ENCODE measurements around the gene ZNF831.

ZNF831 gene

GRCh38 chr20:59217794-59218280 lies 54.2 kb downstream of the ZNF831 start:
- no peaks in the 10 kb centered on the region for H3K4me1 ChIP-seq (ENCODE audit: insufficient read depth, low read length)
- H3K4me3 ChIP-seq (ENCODE audit: low read depth in 1 of 2, low read length in 2 of 2): no peak overlapping the region

GRCh38 chr20:59219211-59219610 lies 55.6 kb downstream of the ZNF831 start:
- Histone ChIP-seq H3K9ac (ENCODE audit: low read depth, low read length) (no peak overlapping the region), H3K27ac (ENCODE audit: low read length) (no peak overlapping the region), H3K4me3 (ENCODE audit: low read depth in 1 of 2, low read length in 2 of 2) (no peak overlapping the region), H3K79me2 (ENCODE audit: insufficient read depth, low read length) (no peaks in the 10 kb centered on the region), H3K4me2 (ENCODE audit: insufficient read depth, low read length) (no peak overlapping the region), H4K20me1 (ENCODE audit: insufficient read depth, low read length) (0 out of 2 replicates have a peak, but pooled peaks cover 6% of the 10 kb centered on the region), H2AFZ (ENCODE audit: low read depth, low read length) (no peak overlapping the region), H3K36me3 (ENCODE audit: insufficient read depth, low read length) (no peaks in the 10 kb centered on the region), H3K27me3 (ENCODE audit: insufficient read depth, low read length, poor library complexity) (peaks cover 26% of the 10 kb centered on the region), H3K4me1 (ENCODE audit: insufficient read depth, low read length) (no peaks in the 10 kb centered on the region), H3K9me3 (ENCODE audit: insufficient read depth, low read length, severe bottlenecking) (no peaks in the 10 kb centered on the region)
- no peak for ATAC-seq (ENCODE audit: insufficient read depth, low read depth)
- no peak for DNase-seq
- TF ChIP-seq CTCF (IDR thresholded peaks at IDR 0.05; ENCODE audit: borderline replicate concordance, extremely low read depth, low read length, poor library complexity, severe bottlenecking) (no peak), EZH2 (IDR thresholded peaks at IDR 0.05; ENCODE audit: borderline replicate concordance, low read depth, low read length, severe bottlenecking) (no peak)

More at GRCh38 chr20:59217794-59218280, 54.2 kb downstream of the ZNF831 start:
- no peaks in the 10 kb centered on the region for H3K36me3 ChIP-seq (ENCODE audit: insufficient read depth, low read length)
- no peak overlapping the region for H3K27ac ChIP-seq (ENCODE audit: low read length)
- H2AFZ ChIP-seq (ENCODE audit: low read depth, low read length): no peak overlapping the region
- no peak for ATAC-seq (ENCODE audit: insufficient read depth, low read depth)
- no peak for DNase-seq
- TF ChIP-seq CTCF (IDR thresholded peaks at IDR 0.05; ENCODE audit: borderline replicate concordance, extremely low read depth, low read length, poor library complexity, severe bottlenecking): no peak
- TF ChIP-seq EZH2 (IDR thresholded peaks at IDR 0.05; ENCODE audit: borderline replicate concordance, low read depth, low read length, severe bottlenecking): no peak
- no peak overlapping the region for H3K4me2 ChIP-seq (ENCODE audit: insufficient read depth, low read length)
- peaks cover 26% of the 10 kb centered on the region for H3K27me3 ChIP-seq (ENCODE audit: insufficient read depth, low read length, poor library complexity)
- 0 out of 2 replicates have a peak, but pooled peaks cover 5% of the 10 kb centered on the region for H4K20me1 ChIP-seq (ENCODE audit: insufficient read depth, low read length)
- H3K79me2 ChIP-seq (ENCODE audit: insufficient read depth, low read length): no peaks in the 10 kb centered on the region
- no peak overlapping the region for H3K9ac ChIP-seq (ENCODE audit: low read depth, low read length)
- H3K9me3 ChIP-seq (ENCODE audit: insufficient read depth, low read length, severe bottlenecking): no peaks in the 10 kb centered on the region

GRCh38 chr20:59220161-59220560 lies 56.5 kb downstream of the ZNF831 start:
- H3K9ac ChIP-seq (ENCODE audit: low read depth, low read length): no peak overlapping the region
- no peaks in the 10 kb centered on the region for H3K4me1 ChIP-seq (ENCODE audit: insufficient read depth, low read length)
- no peaks in the 10 kb centered on the region for H3K9me3 ChIP-seq (ENCODE audit: insufficient read depth, low read length, severe bottlenecking)
- no peaks in the 10 kb centered on the region for H3K36me3 ChIP-seq (ENCODE audit: insufficient read depth, low read length)
- no peak overlapping the region for H3K4me2 ChIP-seq (ENCODE audit: insufficient read depth, low read length)
- peaks cover 30% of the 10 kb centered on the region for H3K27me3 ChIP-seq (ENCODE audit: insufficient read depth, low read length, poor library complexity)
- ATAC-seq (ENCODE audit: insufficient read depth, low read depth): no peak
- no peaks in the 10 kb centered on the region for H3K79me2 ChIP-seq (ENCODE audit: insufficient read depth, low read length)
- no peak overlapping the region for H3K27ac ChIP-seq (ENCODE audit: low read length)
- no peak overlapping the region for H2AFZ ChIP-seq (ENCODE audit: low read depth, low read length)
- no peak for DNase-seq
- H3K4me3 ChIP-seq (ENCODE audit: low read depth in 1 of 2, low read length in 2 of 2): no peak overlapping the region
- TF ChIP-seq CTCF (IDR thresholded peaks at IDR 0.05; ENCODE audit: borderline replicate concordance, extremely low read depth, low read length, poor library complexity, severe bottlenecking) (no peak), EZH2 (IDR thresholded peaks at IDR 0.05; ENCODE audit: borderline replicate concordance, low read depth, low read length, severe bottlenecking) (no peak)
- 0 out of 2 replicates have a peak, but pooled peaks cover 6% of the 10 kb centered on the region for H4K20me1 ChIP-seq (ENCODE audit: insufficient read depth, low read length)
